Left forelimb (tissue), 1 donor: ENCODE results near the gene CDH3.

Experiments used
- DNase-seq: peaks from one replicate; pipeline ENCODE4 v3.0.0-alpha.2; 2018; ENCODE audit warnings: low spot score

CDH3 gene

DNA sequence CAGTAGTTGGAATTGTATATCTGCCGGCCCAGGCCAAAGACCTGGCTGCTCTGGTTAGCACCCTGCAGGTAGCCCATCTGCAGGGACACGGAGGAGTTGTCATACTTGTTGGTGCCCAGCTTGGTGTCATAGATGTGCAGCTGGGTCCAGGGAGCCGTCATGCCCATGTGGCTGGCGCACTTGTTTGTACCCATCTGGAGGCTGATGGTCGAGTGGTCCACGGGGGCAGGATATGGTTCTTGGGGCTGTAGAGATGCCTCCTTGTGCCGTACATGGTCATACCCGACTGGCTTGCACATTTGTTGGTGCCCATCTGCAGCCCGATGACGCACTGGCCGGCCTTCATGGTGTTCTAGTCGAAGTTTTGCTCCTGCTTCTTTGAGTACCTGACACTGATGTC, 6.0 kb downstream of the CDH3 start:
- no peak for DNase-seq

DNA sequence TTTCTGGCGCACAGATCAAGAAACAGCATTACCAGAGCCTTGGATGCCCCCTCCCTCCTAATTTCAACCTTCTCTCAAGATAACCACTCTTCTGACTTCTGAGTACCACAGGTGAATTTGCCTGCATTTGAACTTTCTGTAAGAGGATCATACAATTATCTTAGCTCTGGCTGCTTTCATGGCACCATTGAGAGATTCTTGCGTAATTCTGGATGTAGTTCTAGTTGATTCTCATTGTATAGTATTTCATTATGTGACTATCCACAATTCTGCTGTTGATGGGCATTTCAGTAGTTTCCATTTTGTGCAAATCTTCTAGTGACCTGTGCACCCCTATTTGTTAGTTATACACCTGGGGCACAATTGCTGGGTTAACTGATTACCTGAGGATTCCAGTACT, 7.5 kb downstream of the CDH3 start:
- no peak for DNase-seq

DNA sequence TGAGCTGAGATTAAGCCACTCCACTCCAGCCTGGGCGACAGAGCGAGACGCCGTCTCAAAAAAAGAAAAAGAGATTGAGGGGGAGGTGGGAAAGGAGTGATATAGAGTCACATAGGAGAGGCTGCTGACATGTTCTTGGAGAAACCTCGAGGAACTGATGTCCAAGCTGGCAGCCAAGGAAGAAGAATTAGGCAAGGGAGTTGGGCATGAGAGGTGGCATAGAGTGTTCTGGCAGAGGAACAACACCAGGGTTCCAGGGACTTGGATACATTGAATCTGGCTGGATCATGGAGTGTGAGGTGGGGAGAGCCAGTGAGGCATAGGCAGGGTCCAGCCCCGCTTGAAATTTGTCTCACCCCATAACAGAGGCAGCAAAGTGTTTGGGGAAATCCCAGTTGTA, 10.7 kb downstream of the CDH3 start:
- no peak for DNase-seq

DNA sequence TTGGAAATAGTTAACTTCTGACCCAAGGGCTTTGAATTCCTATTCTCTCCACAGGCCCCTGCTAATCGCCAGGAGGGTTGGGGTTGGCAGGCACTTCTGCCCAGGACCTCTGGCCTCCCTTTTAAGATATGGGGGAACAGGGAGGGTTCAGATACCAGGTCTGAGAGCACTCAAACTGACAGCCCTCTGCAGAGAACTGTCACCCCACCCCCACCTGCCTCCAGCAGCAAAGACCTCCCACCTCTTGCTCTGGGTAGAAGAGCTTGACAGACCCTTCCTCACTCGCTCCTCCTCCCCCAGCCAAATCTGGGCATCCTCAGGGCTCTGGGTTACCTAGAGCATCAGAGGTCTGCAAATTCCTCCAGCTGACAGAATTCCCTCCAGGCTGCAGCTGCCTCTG, 11.6 kb downstream of the CDH3 start:
- DNase-seq, result no peak

DNA sequence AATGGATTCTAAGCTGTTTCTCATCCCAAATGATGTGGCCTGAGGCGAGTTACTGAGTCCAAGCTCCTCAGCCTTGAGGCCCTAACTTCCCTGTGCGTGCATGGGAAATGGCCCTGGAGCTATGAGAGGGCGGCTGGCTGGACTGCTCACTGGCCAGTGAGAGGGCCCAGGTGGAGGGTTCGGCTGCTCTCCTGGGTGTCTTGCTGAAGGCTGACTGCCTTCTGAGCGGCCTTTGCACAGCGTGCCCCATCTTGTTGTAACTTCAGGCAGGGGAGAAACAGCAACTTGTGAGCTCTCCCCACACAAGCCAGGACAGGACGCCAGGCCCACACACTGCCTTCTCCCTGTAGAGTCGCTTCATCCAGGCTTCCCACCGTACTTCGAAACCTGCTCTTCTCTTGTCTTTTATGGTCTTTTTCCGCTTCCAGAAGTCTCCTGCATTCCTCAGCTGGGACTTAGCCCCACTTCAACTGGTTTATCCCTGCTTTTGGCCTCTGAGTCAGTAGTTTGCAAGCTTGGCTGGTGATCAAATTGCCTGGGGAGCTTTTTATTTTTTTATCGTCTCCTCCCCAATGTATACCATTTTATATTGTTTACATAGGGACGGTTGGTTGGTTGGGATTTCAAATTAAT, 13.3 kb downstream of the CDH3 start:
- DNase-seq, result no peak

DNA sequence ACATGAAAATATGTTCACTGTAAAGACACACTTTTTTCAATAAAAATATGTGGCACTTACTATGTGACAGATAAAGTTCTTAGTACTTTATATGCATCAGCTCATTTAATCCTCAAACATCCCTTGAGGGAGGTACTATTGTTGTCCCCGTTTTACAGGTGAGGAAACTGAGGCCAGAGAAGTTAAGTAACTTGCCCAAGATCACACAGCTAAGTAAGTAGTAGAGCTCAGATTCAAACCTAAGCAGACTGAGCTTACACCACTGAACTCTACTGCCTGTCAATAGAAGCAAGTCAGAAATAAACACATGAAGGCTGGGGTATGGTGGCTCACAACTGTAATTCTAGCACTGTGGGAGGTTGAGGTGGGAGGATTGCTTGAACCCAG, 13.9 kb downstream of the CDH3 start:
- DNase-seq, result no peak

DNA sequence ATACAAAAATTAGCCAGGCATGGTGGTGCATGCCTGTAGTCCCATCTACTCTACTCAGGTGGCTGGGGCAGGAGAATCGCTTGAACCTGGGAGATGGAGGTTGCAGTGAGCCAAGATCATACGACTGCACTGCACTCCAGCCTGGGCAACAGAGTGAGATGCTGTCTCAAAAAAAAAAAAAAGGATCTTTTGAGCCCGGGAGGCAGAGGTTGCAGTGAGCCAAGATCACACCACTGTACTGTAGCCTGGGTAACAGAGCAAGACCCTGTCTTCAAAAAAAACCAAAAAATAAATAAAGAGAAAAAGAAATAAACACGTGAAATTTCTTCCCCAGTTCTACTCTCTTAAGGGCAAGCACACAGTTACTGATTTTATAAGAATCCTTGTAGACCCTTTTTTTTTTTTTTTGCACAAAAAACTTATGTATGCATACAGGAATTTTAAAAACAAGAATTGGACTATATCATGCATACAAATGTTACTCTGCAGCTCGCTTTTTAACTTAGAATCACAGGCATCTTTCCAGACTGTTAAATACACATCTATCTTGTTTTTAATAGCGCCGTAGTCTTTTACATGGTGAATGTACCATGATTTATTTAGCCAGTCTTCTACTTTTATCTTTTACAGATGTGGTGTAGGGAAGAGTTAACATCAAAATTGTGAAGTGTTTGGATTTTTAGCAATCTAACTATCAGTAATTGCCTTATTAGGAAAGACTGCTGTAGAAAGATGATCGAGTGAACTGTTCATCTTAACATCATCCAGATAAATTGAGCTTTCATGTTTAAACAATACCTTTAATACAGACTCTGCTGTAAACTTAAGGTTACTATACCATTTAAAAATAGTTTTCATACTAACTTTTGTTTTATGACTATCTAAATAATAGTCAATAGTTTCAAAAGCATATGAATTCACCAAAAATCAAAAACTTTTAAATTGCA, 14.6 kb downstream of the CDH3 start:
- no peak for DNase-seq

DNA sequence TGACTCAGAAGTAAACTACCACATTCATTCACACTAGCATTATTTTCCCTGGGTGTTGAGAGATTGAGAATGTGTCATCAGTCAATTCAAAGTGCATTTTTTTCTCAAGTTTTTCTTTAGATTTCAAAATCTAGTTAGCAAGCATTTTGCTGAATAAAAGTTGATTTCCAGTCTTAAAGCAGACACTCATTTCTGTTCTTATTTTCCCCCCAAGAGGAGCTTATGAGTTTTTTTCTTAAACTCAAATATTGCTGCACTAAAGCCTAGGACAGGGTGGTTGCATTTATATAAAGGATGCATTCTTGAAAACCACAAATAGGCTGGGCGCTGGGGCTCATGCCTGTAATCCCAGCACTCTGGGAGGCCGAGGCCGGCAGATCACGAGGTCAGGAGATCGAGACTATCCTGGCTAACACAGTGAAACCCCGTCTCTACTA, 15.3 kb downstream of the CDH3 start:
- no peak for DNase-seq

DNA sequence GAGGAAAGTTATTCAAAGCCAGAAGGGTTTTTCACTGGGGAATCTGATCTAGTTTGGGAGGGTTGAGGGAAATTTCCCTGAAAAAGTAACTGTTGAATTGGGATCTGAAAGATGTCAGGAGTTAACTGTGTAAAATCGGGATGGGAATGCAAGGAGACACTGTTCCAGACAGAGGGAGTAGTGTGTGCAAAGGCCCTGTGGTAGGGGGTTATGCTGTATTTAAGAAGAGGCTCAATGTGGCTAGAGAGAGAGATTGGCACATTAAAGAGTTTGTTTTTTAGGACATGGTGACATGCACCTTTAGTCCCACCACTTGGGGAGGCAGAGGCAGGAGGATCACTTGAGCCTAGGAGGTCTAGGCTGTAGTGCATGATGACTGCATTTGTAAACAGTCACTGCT, 16.9 kb downstream of the CDH3 start:
- no peak for DNase-seq

DNA sequence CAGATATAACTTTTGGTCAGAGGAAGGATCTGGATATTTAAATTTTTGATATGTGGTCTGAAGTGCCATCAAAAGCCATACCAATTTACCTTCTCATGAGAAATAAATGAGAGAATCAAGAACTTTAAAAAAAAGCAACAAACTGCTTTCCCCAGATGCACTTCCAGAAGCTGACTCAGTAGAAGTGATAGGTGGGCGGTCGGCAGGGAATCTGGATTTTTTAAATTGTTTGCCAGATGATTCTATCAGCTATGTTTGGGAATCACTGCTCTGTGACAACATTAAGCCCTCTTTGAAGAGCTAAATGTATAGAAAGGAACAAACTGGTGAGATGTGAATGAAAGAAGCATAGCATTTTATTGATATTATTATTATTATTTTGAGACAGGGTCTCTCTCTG, 19.2 kb downstream of the CDH3 start:
- no peak for DNase-seq

DNA sequence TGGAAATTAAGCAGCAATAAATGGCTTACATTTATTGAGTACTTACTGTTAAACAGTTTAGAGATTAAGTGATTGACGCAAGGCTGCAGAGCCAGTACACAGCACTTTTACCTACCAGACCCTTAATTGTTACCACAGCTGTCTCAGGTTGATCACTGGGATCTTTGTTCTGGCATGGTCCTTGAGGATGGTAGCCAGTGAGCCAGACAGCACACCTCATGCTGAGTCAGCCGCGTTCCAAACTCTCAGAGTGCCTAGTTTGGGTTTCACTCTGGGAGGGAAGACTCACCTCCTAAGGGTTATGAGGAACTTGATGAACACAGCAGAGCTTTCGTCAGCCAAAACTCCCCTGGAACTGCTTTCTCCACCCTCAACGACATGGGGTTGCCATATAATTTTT, 20.4 kb downstream of the CDH3 start:
- DNase-seq, result no peak

DNA sequence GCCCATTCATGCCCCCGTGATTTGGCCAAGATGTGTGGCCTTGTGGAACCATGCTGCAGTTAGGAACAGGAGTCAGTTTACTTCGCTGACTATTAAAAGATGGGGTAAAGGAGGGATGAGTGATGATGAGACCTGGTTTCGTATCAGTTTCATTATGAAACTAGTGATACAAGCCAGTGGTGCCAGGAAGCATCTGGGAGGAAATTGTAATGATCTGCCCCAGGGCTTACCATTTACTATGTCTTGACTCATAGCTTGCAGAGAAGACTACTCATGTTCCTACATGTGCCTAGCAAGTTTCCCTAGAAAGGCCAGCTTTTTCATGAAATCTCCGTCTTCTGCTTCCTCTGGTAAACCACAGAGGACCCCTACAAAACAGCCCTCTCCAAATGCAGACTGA, 23.2 kb downstream of the CDH3 start:
- no peak for DNase-seq

DNA sequence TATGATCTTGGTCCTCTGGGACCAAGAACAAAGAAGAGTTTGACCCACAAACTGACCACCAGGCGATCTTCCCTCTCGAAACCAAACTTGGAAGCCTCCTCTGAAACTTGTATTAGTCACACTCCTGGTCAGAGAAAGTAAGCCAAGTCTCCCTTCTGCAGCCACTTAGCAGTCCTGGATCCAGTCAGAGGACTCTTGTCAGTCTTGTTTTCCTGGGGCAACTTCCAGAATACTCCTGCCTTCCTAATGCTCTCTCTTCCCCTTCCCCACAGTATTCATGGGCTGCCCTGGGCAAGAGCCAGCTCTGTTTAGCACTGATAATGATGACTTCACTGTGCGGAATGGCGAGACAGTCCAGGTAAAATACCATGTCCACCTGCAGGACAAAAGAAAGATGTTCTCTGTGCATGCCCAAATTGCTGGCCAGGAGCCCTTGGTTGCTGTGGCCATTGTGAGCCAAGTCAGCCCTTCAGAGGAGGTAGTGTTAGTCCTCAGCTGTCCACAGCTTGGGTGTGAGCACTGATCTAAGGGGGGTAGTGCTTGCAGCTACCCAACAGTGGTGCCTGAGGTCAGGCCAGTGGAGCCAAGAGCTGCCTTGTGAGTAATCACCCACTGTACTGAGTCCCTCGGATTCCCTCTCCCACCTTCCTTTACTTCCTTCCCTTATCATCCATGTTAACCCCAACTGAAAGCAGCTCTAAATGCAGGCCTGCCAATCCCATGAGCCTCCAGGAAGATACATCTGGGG, 31.2 kb downstream of the CDH3 start:
- no peak for DNase-seq

DNA sequence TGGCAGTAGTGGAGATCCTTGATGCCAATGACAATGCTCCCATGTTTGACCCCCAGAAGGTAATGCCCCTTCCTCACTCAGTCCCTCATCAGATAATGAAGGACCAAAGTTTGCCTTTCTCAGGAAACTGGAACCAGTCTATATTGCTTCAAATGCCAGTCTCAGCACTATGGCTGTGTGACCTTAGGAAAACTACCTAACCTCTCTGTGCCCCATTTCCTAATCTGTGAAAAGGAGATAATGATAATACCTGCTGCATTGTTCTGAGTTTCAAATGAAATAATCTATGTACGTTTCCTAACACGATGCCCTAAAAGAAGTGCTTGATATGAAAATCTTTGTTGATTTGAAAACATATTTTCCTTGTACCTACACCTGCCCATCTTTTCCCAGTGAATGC, 35.9 kb downstream of the CDH3 start:
- DNase-seq, result no peak

DNA sequence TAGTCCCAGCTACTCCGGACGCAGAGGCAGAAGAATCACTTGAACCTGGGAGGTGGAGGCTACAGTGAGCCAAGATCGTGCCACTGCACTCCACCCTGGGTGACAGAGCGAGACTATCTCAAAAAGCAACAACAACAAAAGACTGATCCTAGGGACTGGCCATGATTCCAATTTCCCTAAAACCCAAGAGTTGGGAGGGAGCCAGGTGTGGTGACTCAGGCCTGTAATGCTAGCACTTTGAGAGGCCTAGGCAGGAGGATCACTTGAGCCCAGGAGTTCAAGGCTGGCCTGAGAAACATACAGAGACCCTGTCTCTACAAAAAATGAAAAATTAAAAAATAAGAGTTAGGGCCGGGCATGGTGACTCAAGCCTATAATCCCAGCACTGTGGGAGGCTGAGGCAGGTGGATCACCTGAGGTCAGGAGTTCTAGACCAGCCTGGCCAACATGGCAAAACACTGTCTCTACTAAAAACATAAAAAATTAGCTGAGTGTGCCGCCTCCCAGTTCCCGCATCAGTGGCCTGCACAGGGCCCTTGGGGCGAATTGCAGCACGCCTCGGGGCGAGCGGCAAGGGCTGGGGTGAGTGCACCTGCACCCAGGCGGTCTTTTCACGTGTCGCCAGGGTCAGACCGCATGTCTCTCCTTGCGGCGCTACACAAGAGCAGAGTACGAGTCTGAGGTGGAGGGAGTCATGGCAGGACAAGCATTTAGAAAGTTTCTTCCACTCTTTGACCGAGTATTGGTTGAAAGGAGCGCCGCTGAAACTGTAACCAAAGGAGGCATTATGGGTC, 40.8 kb downstream of the CDH3 start:
- DNase-seq, result no peak

DNA sequence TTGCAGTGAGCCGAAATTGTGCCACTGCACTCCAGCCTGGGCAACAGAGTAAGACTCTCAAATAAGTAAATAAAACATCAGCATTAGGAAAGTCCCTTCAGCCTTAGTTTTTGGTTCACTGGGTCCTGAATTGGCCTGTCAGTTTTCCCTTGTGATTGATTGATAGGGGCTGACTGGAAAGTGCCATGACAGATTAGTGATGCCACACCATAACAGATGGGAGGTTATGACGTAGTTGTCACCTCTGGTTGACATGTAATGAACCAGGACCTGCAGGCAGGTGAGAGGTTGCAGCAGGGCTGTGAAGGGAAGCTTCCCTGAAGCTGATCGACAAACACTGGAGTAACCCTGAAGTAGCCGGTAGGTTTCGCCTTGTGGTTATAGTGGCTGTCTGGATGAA, 41.8 kb downstream of the CDH3 start:
- no peak for DNase-seq

DNA sequence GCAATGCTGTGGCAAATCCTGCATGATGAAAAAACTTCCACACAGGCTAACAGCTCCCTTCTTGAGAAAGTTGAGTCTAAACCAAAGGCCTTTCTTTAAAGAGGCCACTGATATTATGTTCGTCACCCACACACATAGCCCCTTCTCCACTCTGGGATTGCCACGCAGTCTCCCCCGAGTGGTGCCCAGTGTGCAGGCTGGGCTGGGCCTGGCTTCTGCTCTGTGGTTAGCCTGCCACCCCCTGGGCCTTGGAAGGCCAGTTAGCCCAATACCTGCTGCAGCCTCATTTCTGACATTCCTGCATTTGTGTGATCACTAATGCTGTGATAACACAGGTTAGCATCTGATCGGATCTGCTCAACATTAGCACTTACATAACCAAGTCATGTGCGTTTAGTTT, 44.8 kb downstream of the CDH3 start:
- no peak for DNase-seq

DNA sequence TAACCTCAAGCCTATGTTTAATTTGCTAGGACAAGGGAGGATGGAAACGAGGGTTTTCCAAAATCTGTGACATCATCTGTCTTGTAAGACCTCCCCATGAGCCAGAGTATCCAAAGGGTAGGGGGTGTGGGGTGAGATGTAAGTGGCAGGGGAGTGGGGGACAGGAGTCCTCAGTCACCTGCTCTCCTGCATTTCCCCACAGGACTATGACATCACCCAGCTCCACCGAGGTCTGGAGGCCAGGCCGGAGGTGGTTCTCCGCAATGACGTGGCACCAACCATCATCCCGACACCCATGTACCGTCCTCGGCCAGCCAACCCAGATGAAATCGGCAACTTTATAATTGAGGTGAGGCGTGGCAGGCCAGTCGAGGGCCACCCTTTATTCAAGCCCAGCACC, 50.5 kb downstream of the CDH3 start:
- DNase-seq, result no peak

DNA sequence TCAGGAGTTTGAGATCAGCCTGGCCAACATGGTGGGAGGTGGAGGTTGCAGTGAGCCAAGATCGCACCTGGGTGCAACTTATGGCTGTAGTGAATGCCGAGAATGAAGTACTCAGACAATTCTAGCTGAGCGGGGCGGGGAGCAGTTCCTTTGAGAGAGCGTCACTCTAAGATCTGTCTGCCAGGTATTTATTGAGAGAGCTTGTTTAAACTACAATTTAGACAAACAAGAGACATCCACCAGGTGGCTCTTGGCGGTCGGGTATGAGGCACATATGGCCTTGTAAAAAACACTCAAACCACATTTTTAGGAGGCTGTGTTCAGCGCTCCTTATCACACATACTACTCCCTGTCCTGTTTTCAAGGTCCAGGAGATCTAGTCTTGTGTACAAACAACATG, 51.4 kb downstream of the CDH3 start:
- DNase-seq, result no peak

DNA sequence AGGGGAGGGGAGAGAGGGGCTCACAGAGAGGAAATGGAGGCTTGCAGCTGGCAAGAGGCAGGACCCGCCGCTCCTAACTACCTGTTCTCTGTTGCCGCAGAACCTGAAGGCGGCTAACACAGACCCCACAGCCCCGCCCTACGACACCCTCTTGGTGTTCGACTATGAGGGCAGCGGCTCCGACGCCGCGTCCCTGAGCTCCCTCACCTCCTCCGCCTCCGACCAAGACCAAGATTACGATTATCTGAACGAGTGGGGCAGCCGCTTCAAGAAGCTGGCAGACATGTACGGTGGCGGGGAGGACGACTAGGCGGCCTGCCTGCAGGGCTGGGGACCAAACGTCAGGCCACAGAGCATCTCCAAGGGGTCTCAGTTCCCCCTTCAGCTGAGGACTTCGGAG, 53.0 kb downstream of the CDH3 start:
- no peak for DNase-seq

DNA sequence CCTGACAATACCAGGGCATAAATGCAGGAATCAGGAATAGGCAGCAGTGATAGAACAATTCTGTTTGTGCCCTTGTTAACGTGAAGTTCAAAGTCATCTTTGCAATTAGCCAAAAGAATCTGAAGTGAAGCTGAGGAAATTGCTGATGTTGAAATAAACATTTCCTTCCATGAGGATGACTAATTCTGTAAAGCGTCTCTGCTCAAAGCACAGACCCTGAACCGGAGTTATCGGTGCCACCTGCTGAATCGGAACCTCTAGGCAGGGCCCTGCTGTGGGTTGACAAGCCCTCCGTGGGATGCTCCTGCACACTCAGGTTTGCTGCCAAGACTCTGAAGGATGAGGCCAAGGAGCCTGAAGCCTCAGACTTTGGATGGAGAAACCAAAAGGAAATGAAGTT, 55.0 kb downstream of the CDH3 start:
- DNase-seq, result no peak

DNA sequence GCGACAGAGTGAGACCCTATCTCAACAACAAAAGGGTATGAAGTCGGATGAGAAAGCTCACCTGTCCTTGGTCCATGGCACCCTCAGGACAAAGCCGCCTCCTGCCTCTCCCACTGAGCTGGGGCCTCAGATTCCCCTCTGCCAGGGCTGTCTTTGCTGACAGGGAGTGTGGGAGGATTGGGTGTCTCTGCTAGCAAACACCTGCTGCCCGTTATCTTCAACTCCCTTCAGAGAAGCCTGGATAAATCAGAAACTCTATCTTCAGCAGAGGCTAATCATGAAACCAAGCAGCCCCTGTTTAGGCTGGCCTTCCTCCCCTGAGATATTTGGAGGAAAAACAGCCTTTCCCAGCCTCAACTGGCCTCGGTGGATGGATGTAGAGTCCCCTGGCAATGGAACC, 55.7 kb downstream of the CDH3 start:
- DNase-seq, result no peak
